Astrocyte of the cerebellum (primary cell): ENCODE data around the gene MSX1.

Experiments
- DNase-seq: peaks from one replicate; pipeline ENCODE4 v3.0.0-alpha.2; 2011; ENCODE audit warnings: low read depth
- H3K4me3 ChIP-seq: 2 replicates; pipeline ENCODE4 v1.5.1; 2011; ENCODE audit warnings: mild to moderate bottlenecking, low read depth, low read length, moderate library complexity
- in situ Hi-C: cut with HindIII; loops from 2 replicates; pipeline ENCODE4 v1.10.0; 2017; ENCODE audit warnings: low sequenced_read_pairs
- TF ChIP-seq, protein P1 (sequence below): IDR thresholded peaks from 2 replicates; pipeline ENCODE4 v1.5.1; 2012; ENCODE audit warnings: low read length, low read depth, moderate library complexity, mild to moderate bottlenecking; ENCODE audit errors: missing control alignments

MSX1 gene

DNA sequence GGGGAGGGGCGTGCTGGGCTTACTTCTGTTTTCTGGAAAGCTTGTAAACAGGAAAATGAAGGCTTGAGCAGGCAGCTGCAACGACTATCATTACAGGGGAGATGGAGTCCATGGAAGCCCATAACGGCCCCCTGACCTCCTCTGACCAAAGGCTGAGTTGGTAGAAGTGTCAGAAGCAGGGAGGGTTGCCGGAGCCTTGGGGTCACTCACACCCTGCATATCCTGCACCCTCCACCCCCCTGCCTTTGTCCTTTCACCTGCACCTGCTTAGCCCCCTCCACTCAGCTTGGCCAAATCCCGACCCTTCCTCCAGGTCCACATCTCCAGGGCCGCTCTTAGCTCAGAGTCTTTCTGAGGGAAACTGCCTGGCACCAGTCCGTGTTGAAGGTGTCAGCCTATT is 12.5 kb upstream of the MSX1 start:
- DNase-seq = no peak
- TF ChIP-seq, protein P1, sequence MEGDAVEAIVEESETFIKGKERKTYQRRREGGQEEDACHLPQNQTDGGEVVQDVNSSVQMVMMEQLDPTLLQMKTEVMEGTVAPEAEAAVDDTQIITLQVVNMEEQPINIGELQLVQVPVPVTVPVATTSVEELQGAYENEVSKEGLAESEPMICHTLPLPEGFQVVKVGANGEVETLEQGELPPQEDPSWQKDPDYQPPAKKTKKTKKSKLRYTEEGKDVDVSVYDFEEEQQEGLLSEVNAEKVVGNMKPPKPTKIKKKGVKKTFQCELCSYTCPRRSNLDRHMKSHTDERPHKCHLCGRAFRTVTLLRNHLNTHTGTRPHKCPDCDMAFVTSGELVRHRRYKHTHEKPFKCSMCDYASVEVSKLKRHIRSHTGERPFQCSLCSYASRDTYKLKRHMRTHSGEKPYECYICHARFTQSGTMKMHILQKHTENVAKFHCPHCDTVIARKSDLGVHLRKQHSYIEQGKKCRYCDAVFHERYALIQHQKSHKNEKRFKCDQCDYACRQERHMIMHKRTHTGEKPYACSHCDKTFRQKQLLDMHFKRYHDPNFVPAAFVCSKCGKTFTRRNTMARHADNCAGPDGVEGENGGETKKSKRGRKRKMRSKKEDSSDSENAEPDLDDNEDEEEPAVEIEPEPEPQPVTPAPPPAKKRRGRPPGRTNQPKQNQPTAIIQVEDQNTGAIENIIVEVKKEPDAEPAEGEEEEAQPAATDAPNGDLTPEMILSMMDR = no peak
- H3K4me3 ChIP-seq = no peak overlapping the region
- in situ Hi-C loops = loop anchor here (5.0 kb wide), 1 partner anchor 45 kb away; no protein-coding TSS in a partner anchor

DNA sequence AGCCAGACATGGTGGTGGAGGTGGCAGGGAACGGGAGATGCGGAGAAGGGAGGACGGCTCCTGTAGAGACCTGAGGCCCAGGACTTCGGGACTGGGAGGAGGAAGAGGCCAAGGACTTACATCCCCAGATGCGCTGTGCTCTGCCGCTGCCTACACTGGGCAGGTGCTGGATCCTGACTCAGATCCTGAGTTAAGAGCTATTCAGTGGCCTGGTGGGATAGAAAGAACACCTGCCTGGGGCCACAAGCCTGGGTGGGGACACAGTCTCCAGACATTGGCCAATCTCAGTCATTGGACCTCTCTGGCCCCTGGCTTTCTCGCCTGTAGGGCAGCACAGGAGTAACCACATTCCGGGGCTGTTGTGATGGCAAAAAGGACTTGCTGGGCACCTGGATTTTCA is 10.9 kb upstream of the MSX1 start:
- no peak for DNase-seq
- TF ChIP-seq, protein P1 = no peak
- no peak overlapping the region for H3K4me3 ChIP-seq
- in situ Hi-C loops = loop anchor here (5.0 kb wide), 1 partner anchor 46 kb away; no protein-coding TSS in a partner anchor

- H3K4me3 ChIP-seq = no peak overlapping the region
- DNase-seq = no peak
- TF ChIP-seq, protein P1 = no peak
- in situ Hi-C loops = loop anchor here (5.0 kb wide), 1 partner anchor 47 kb away; no protein-coding TSS in a partner anchor
Measured at GRCh38 chr4:4849106-4849505, 10.4 kb upstream of the MSX1 start.

DNA sequence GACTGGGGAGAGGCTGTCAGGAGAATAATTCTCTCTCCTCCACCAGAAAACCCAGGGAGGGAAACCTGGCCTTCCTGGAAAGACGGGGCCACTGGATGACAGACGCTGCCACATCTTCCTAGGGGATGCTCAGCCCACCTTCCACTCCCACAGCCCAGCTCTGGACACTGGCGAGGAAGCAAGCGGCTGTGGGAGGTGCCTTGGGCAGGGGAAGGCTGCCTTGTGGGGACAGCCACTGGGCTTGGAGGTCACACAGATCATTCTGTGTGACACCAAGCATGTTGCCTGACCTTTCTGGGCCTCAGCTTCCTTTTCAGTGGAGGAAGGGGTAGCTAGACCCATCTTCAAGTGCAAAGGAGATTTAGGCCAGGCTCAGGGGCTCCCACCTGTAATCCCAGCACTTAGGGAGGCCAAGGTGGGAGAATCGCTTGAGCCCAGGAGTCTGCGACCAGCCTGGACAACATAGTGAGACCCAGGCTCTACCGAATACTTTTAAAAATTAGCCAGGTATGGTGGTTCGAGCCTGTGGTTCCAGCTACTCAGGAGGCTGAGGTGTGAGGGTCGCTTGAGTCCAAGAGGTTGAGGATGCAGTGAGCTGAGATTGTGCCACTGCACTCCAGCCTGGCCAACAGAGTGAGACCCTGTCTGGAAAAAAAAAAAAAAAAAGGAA is 9.8 kb upstream of the MSX1 start:
- TF ChIP-seq, protein P1 = no peak
- H3K4me3 ChIP-seq = no peak overlapping the region
- in situ Hi-C loops = loop anchor here (5.0 kb wide), 1 partner anchor 47 kb away; no protein-coding TSS in a partner anchor
- DNase-seq = no peak

DNA sequence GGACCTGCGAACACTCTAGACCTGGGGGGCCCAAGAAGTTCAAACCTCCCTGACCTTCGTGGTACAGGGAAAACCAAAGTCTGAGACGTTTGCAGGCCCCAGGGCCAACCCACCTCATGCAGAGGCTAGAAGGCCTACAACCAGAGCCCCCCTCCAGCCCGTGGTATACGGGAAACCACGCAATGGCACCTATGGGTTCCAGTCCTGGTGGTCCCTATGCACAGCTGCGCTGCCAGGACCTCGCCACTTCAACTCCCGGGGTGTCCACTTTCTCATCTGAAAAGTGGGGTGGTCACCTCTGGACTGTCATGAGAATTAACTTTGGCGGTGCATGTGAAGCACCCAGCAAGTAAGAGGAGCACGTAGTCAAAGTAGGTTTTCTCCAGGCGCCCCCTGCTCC is 8.4 kb upstream of the MSX1 start:
- TF ChIP-seq, protein P1 = no peak
- in situ Hi-C loops = no loop called here
- no peak for DNase-seq
- no peak overlapping the region for H3K4me3 ChIP-seq

GRCh38 chr4:4851906-4852305 is 7.6 kb upstream of the MSX1 start:
- DNase-seq = no peak
- no peak overlapping the region for H3K4me3 ChIP-seq
- TF ChIP-seq, protein P1 = no peak
- in situ Hi-C loops = no loop called here
